Suprapubic skin (tissue), 3 donors: ENCODE data around the gene LGMN.
"Not testable (repeated sequence)": the region's sequence is repeated elsewhere in the genome, so short reads cannot be mapped to it uniquely, and the experiment has no call there.

Experiments
- CTCF ChIP-seq, 2 donors: fragments of 200-600 bp in 1 of 2; fragments of 450-650 bp in 1 of 2; sonication (generic) in 1 of 2; IDR thresholded peaks; one replicate each; pipeline ENCODE4 v1.5.1; 2016 to 2019; ENCODE audit warnings: antibody characterized with exemption in 2 of 2, mild to moderate bottlenecking in 1 of 2, moderate library complexity in 1 of 2
- POLR2A ChIP-seq, 2 donors: fragments of 450-650 bp; IDR thresholded peaks; one replicate each; pipeline ENCODE4 v1.6.1; 2017; ENCODE audit warnings: antibody characterized with exemption in 2 of 2, mild to moderate bottlenecking in 2 of 2, moderate library complexity in 2 of 2

GRCh38 chr14:92768236-92768635 lies 19.8 kb upstream of the LGMN start:
- TF ChIP-seq POLR2A, CTCF (IDR thresholded peaks at IDR 0.05): not testable (repeated sequence)
